Ureter (tissue), 1 donor: Measurements from ENCODE around the gene COL25A1. TPM values are rescaled to one million over a fixed set of nuclear protein-coding genes. Genes with fewer than 3 reads are reported as not detected.

Experiments
- DNase-seq: peaks from one replicate; pipeline ENCODE4 v3.0.0-alpha.2; 2020; ENCODE audit warnings: low spot score
- total RNA-seq: library from RNA; stranded (reverse); gene quantifications from one replicate; pipeline ENCODE4 v1.2.4, GENCODE V29; 2023
- donor health status: DM: yes; HTN: yes; CAD: no.

COL25A1 gene
- total RNA-seq, 1 donor from 2014 or later, result 3.4 TPM

GRCh38 chr4:109214622-109215301 lies 87.7 kb downstream of the COL25A1 start:
- DNase-seq, result no peak

- DNase-seq, result no peak
Measured at GRCh38 chr4:109213056-109213455, 89.4 kb downstream of the COL25A1 start.

GRCh38 chr4:109211671-109212070 lies 90.8 kb downstream of the COL25A1 start:
- no peak for DNase-seq

GRCh38 chr4:109209647-109210046 lies 92.8 kb downstream of the COL25A1 start:
- no peak for DNase-seq

- no peak for DNase-seq
Measured at GRCh38 chr4:109207898-109208297, 94.6 kb downstream of the COL25A1 start.

- DNase-seq, result no peak
Measured at GRCh38 chr4:109207061-109207460, 95.4 kb downstream of the COL25A1 start.

GRCh38 chr4:109206620-109207019 lies 95.8 kb downstream of the COL25A1 start:
- no peak for DNase-seq

GRCh38 chr4:109205186-109205585 lies 97.3 kb downstream of the COL25A1 start:
- DNase-seq, result no peak

GRCh38 chr4:109199585-109199984 lies 102.9 kb downstream of the COL25A1 start:
- DNase-seq, result no peak

GRCh38 chr4:109195646-109196045 lies 106.8 kb downstream of the COL25A1 start:
- no peak for DNase-seq

GRCh38 chr4:109191216-109191615 lies 111.2 kb downstream of the COL25A1 start:
- no peak for DNase-seq

- no peak for DNase-seq
Measured at GRCh38 chr4:109186458-109186945, 116.0 kb downstream of the COL25A1 start.

GRCh38 chr4:109185951-109186350 lies 116.5 kb downstream of the COL25A1 start:
- DNase-seq, result no peak

GRCh38 chr4:109185548-109185947 lies 116.9 kb downstream of the COL25A1 start:
- DNase-seq, result no peak

GRCh38 chr4:109184491-109184961 lies 117.9 kb downstream of the COL25A1 start:
- no peak for DNase-seq

GRCh38 chr4:109183931-109184490 lies 118.4 kb downstream of the COL25A1 start:
- DNase-seq, result no peak

- no peak for DNase-seq
Measured at GRCh38 chr4:109182696-109183095, 119.8 kb downstream of the COL25A1 start.

- no peak for DNase-seq
Measured at GRCh38 chr4:109179061-109179460, 123.4 kb downstream of the COL25A1 start.

GRCh38 chr4:109177096-109177810 lies 125.2 kb downstream of the COL25A1 start:
- no peak for DNase-seq

- DNase-seq, result no peak
Measured at GRCh38 chr4:109174224-109174953, 128.1 kb downstream of the COL25A1 start.

GRCh38 chr4:109172301-109172700 lies 130.2 kb downstream of the COL25A1 start:
- DNase-seq, result no peak

- no peak for DNase-seq
Measured at GRCh38 chr4:109171070-109171469, 131.4 kb downstream of the COL25A1 start.
